HS-27A (cell line): ENCODE results near the gene LRRK1.

Source experiments
- DNase-seq: peaks from one replicate; pipeline ENCODE4 v3.0.0-alpha.2; 2012; ENCODE audit warnings: low read depth, missing footprints

Gene LRRK1

GRCh38 chr15:100914876-100915275 lies 4.3 kb upstream of the LRRK1 start:
- DNase-seq: no peak

- peak; percentile 50 for DNase-seq
Observed at GRCh38 chr15:100918034-100918689, 995 bp upstream of the LRRK1 start.

GRCh38 chr15:100919481-100920405 lies 586 bp downstream of the LRRK1 start:
- no peak for DNase-seq

GRCh38 chr15:100920516-100921135 lies 1.5 kb downstream of the LRRK1 start:
- no peak for DNase-seq

- DNase-seq: no peak
Observed at GRCh38 chr15:100922192-100923040, 3.3 kb downstream of the LRRK1 start.

GRCh38 chr15:100923076-100923475 lies 3.9 kb downstream of the LRRK1 start:
- no peak for DNase-seq

- no peak for DNase-seq
Observed at GRCh38 chr15:100923902-100924301, 4.7 kb downstream of the LRRK1 start.

- DNase-seq: no peak
Observed at GRCh38 chr15:100924436-100924835, 5.3 kb downstream of the LRRK1 start.

GRCh38 chr15:100925480-100925879 lies 6.3 kb downstream of the LRRK1 start:
- DNase-seq: no peak

- DNase-seq: no peak
Observed at GRCh38 chr15:100926258-100926657, 7.1 kb downstream of the LRRK1 start.

- DNase-seq: no peak
Observed at GRCh38 chr15:100926971-100927756, 8.0 kb downstream of the LRRK1 start.

- no peak for DNase-seq
Observed at GRCh38 chr15:100928632-100929280, 9.6 kb downstream of the LRRK1 start.

GRCh38 chr15:100929641-100930042 lies 10.5 kb downstream of the LRRK1 start:
- DNase-seq: no peak

GRCh38 chr15:100930306-100930848 lies 11.2 kb downstream of the LRRK1 start:
- no peak for DNase-seq

GRCh38 chr15:100931143-100931890 lies 12.2 kb downstream of the LRRK1 start:
- DNase-seq: no peak

GRCh38 chr15:100932676-100933348 lies 13.7 kb downstream of the LRRK1 start:
- DNase-seq: no peak

- DNase-seq: no peak
Observed at GRCh38 chr15:100934166-100934565, 15.0 kb downstream of the LRRK1 start.

GRCh38 chr15:100934726-100935125 lies 15.6 kb downstream of the LRRK1 start:
- no peak for DNase-seq

GRCh38 chr15:100937171-100937570 lies 18.0 kb downstream of the LRRK1 start:
- DNase-seq: no peak
